Tibial nerve (tissue), 4 donors: ENCODE measurements around the gene FRMPD2. TPM values are rescaled to one million over a fixed set of nuclear protein-coding genes. Genes with fewer than 3 reads are reported as not detected.
"Not testable (repeated sequence)": the region's sequence is repeated elsewhere in the genome, so short reads cannot be mapped to it uniquely, and the experiment has no call there.

Experiments
- DNase-seq, 2 donors: peaks; one replicate each; pipeline ENCODE4 v3.0.0-alpha.2; 2019; ENCODE audit warnings: low spot score in 2 of 2
- H3K27ac ChIP-seq, 4 donors: fragments of 200-600 bp; sonication (generic) in 3 of 4; one replicate each; pipeline ENCODE4 v1.5.1; 2017 to 2019; ENCODE audit warnings: mild to moderate bottlenecking in 1 of 4
- H3K27me3 ChIP-seq, 2 donors: fragments of 200-600 bp; sonication (generic) in 1 of 2; one replicate each; pipeline versions ENCODE4 v1.5.1 to v1.6.0; 2017 to 2019
- H3K36me3 ChIP-seq, 3 donors: fragments of 200-600 bp; sonication (generic); one replicate each; pipeline ENCODE4 v1.5.1; 2018 to 2019
- H3K4me1 ChIP-seq, 4 donors: fragments of 200-600 bp; sonication (generic) in 3 of 4; one replicate each; pipeline ENCODE4 v1.5.1; 2017 to 2019
- H3K4me3 ChIP-seq, 4 donors: fragments of 200-600 bp; sonication (generic) in 3 of 4; one replicate each; pipeline ENCODE4 v1.5.1; 2017 to 2019; ENCODE audit warnings: mild to moderate bottlenecking in 1 of 4, moderate library complexity in 1 of 4
- H3K9me3 ChIP-seq, 4 donors: fragments of 200-600 bp; sonication (generic) in 3 of 4; one replicate each; pipeline ENCODE4 v1.5.1; 2017 to 2019
- CTCF ChIP-seq, 5 experiments: fragments of 200-600 bp in 3 of 5; fragments of 450-650 bp in 2 of 5; sonication (generic) in 3 of 5; IDR thresholded peaks; one replicate each; pipeline ENCODE4 v1.5.1; 2016 to 2019; ENCODE audit warnings: antibody characterized with exemption in 5 of 5, mild to moderate bottlenecking in 3 of 5, moderate library complexity in 2 of 5
- EP300 ChIP-seq, 2 donors: sonication (generic); formaldehyde crosslinking; IDR thresholded peaks; one replicate each; pipeline ENCODE4 v1.6.1; 2017; ENCODE audit warnings: antibody characterized with exemption in 2 of 2, mild to moderate bottlenecking in 1 of 2
- POLR2A ChIP-seq, 2 donors: fragments of 450-650 bp; IDR thresholded peaks; one replicate each; pipeline ENCODE4 v1.6.1; 2017; ENCODE audit warnings: antibody characterized with exemption in 2 of 2, mild to moderate bottlenecking in 2 of 2, moderate library complexity in 2 of 2
- WGBS, 2 donors: methylation state at CpG; one replicate each; pipeline ENCODE4 v1.1.5; 2018; 5-methylcytosine and 5-hydroxymethylcytosine counted together
- total RNA-seq, 4 donors: library from RNA; depleted of rRNA; stranded (reverse); fragments of >200 nt; gene quantifications; one replicate each; pipeline ENCODE4 v1.1.0, GENCODE V29; 2016

FRMPD2 gene
- total RNA-seq, 4 donors from 2014 or later, result 0.21 TPM; not detected in 3

- Histone ChIP-seq H3K27ac (no peak overlapping the region), H3K27me3 (no peaks in the 10 kb centered on the region), H3K4me3 (no peak overlapping the region), H3K36me3 (no peaks in the 10 kb centered on the region), H3K4me1 (peaks cover 0 to 10% (median 0%) of the 10 kb centered on the region in 4 donors), H3K9me3 (peaks cover 0 to 26% (median 0%) of the 10 kb centered on the region in 4 donors)
- TF ChIP-seq POLR2A (IDR thresholded peaks at IDR 0.05), result no peak
- no peak for DNase-seq
- 63 to 73% methylated on average over 5 of the region's 5 CpGs for WGBS, 2 donors
Observed at GRCh38 chr10:48285710-48286109, 11.2 kb upstream of the FRMPD2 start.

GRCh38 chr10:48284811-48285210 lies 10.3 kb upstream of the FRMPD2 start:
- Histone ChIP-seq H3K27ac (no peak overlapping the region), H3K27me3 (no peaks in the 10 kb centered on the region), H3K4me1 (peaks cover 0 to 7% (median 0%) of the 10 kb centered on the region in 4 donors), H3K9me3 (peaks cover 0 to 29% (median 0%) of the 10 kb centered on the region in 4 donors), H3K36me3 (no peaks in the 10 kb centered on the region), H3K4me3 (no peak overlapping the region)
- 62 to 65% methylated on average over 4 of the region's 4 CpGs for WGBS, 2 donors
- DNase-seq, result no peak
- TF ChIP-seq CTCF (IDR thresholded peaks at IDR 0.05), result no peak
- TF ChIP-seq EP300 (IDR thresholded peaks at IDR 0.05), result no peak

- no peak for DNase-seq
- Histone ChIP-seq H3K4me1 (no peaks in the 10 kb centered on the region), H3K9me3 (peaks cover 0 to 29% (median 0%) of the 10 kb centered on the region in 4 donors), H3K36me3 (no peaks in the 10 kb centered on the region), H3K4me3 (no peak overlapping the region), H3K27me3 (no peaks in the 10 kb centered on the region), H3K27ac (no peak overlapping the region)
- TF ChIP-seq CTCF (IDR thresholded peaks at IDR 0.05) (no peak), EP300 (IDR thresholded peaks at IDR 0.05) (no peak), POLR2A (IDR thresholded peaks at IDR 0.05) (no peak)
- WGBS, 2 donors, result 80 to 90% methylated on average over 2 of the region's 2 CpGs
Observed at GRCh38 chr10:48284002-48284546, 9.6 kb upstream of the FRMPD2 start.

GRCh38 chr10:48282829-48283228 lies 8.3 kb upstream of the FRMPD2 start:
- Histone ChIP-seq H3K36me3 (no peaks in the 10 kb centered on the region), H3K27me3 (no peaks in the 10 kb centered on the region), H3K27ac (no peak overlapping the region), H3K4me1 (no peaks in the 10 kb centered on the region), H3K4me3 (no peak overlapping the region), H3K9me3 (peaks cover 0 to 29% (median 0%) of the 10 kb centered on the region in 4 donors)
- no peak for TF ChIP-seq POLR2A (IDR thresholded peaks at IDR 0.05)
- TF ChIP-seq CTCF (IDR thresholded peaks at IDR 0.05), result no peak
- TF ChIP-seq EP300 (IDR thresholded peaks at IDR 0.05), result no peak
- no peak for DNase-seq

GRCh38 chr10:48281697-48282096 lies 7.2 kb upstream of the FRMPD2 start:
- DNase-seq, H3K36me3 ChIP-seq: not testable (repeated sequence)
- whole genome bisulfite sequencing, 2 donors, result 76 to 77% methylated on average over 4 of the region's 4 CpGs

GRCh38 chr10:48279081-48279751 lies 4.7 kb upstream of the FRMPD2 start:
- H3K27me3 ChIP-seq, result no peaks in the 10 kb centered on the region
- no peak overlapping the region for H3K27ac ChIP-seq
- TF ChIP-seq EP300 (IDR thresholded peaks at IDR 0.05), result no peak
- TF ChIP-seq CTCF (IDR thresholded peaks at IDR 0.05), result no peak
- no peak for TF ChIP-seq POLR2A (IDR thresholded peaks at IDR 0.05)
- H3K4me3 ChIP-seq, result no peak overlapping the region
- no peak for DNase-seq
- 80 to 92% methylated on average over 2 of the region's 2 CpGs for WGBS, 2 donors
- H3K36me3 ChIP-seq, result no peaks in the 10 kb centered on the region
- H3K4me1 ChIP-seq, result no peaks in the 10 kb centered on the region
- H3K9me3 ChIP-seq, result peaks cover 0 to 24% (median 0%) of the 10 kb centered on the region in 4 donors

More at GRCh38 chr10:48281697-48282096, 7.2 kb upstream of the FRMPD2 start:
- H3K27ac ChIP-seq, H3K27me3 ChIP-seq, H3K4me1 ChIP-seq, H3K4me3 ChIP-seq: not testable (repeated sequence)
- H3K9me3 ChIP-seq, result peaks cover 0 to 29% (median 0%) of the 10 kb centered on the region in 4 donors
